Hippocampal formation (tissue), 2 donors: ENCODE results near the gene MBD3L1.

Experiments used
- DNase-seq, 2 donors: peaks; one replicate each; lab custom pipeline; 2025; lab: John Stamatoyannopoulos, UW

MBD3L1 gene

DNA sequence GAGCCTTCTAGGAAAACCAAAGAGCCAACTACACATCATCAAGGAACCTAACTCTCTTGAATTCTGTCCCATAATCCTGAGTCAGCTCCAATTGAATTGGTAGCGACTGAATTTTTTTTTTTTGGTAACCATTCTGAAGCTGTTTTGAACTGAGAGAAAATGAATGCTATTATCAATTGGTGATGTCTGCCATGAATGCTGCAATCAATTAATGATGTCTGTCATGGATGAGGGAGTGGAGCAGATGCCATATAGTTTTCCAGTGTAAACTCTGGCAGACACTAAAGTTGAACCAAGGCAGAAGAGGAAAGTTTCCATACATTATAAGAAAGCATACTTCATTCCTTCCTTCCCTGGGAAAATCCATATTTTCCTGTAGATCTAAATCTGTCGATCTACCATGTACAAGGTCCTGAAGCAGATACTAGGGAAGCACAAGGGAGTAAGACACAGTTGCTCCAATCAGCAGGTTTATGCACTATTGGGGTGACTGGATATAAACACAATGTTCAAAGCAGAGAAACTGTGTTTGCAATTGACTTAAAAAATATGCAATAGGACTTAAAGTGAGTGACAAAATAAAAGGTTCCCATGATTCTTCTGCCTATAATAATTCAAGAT is 48.8 kb downstream of the MBD3L1 start:
- DNase-seq: no peak

DNA sequence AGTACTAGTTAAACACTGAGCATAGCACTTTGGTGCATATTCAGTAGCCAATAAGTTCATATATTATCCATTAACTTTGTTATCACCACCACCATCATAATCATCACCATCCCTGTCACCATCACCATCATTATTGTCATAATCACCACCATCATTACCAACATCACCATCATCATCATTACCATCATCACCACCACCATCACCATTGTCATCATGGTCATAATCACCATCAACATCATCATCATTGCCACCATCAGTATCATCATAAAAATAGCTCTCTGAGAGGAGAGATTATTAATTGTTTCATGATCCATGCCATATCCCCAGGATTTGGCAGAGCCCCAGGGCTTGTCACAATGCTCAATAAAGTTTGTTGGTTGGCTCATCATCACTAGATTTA is 49.3 kb downstream of the MBD3L1 start:
- no peak for DNase-seq

DNA sequence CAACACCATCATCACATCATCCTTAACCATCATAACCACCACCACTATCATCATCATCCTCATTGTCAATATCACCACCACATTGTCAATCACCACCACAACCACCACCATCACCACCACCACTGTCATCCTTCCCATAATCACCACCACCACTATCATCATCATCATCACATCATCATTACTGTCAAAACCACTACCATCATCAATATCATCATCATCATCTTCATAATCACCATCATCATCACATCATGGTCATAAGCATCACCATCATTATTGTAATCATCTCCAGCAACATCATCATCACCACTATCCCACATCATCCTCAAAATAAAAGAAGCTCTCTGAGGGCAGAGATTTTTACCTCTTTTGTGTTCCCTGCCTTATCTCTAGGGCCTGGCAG is 52.2 kb downstream of the MBD3L1 start:
- no peak for DNase-seq

DNA sequence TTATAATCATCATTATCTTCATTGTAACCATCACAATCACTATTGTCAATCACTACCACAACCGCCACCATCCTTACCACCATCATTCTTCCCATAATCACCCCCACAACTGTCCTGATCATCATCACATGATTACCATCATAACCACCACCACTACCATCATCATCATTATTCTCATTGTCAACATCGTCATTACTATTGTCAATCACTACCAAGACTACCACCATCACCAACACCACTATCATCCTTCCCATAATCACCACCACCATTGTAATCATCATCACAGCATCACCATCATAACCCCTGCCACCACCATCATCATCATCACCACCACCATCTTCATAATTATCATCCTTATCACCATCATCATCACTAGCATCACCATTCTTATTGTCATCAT is 55.2 kb downstream of the MBD3L1 start:
- DNase-seq: no peak

DNA sequence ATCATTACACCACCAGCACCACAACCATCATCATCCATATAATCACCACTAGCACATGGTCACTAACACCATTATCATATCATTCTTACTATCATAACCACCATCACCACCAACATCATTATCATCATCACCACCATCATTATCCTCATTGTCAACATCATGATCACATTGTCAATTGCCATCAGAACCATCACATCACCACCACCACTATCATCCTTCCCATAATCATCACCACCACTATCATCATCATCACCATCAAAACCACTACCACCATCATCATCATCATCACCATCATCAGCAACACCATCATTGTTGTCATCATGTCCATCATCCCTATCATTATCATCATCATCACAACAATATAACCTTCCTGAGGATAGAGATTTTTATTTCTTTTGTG is 58.1 kb downstream of the MBD3L1 start:
- no peak for DNase-seq
